Nephron progenitor cell (in vitro differentiated cells): ENCODE results near the gene ADAM17.

Source experiments
- DNase-seq: peaks from one replicate; pipeline ENCODE4 v3.0.0; 2021
- H3K27ac Mint-ChIP-seq: 2 replicates; pipeline ENCODE4 v1.8.0; 2021; ENCODE audit warnings: mild to moderate bottlenecking, moderate library complexity, mixed read lengths
- H3K27me3 Mint-ChIP-seq: 2 replicates; pipeline ENCODE4 v1.8.0; 2021; ENCODE audit warnings: mild to moderate bottlenecking, low read depth, mixed read lengths; ENCODE audit not compliant: poor library complexity
- H3K36me3 Mint-ChIP-seq: 2 replicates; pipeline ENCODE4 v1.8.0; 2021; ENCODE audit warnings: low read depth, mixed read lengths
- H3K4me1 Mint-ChIP-seq: 2 replicates; pipeline ENCODE4 v1.8.0; 2021; ENCODE audit warnings: mixed read lengths
- H3K4me3 Mint-ChIP-seq: 2 replicates; pipeline ENCODE4 v1.8.0; 2021; ENCODE audit warnings: mild to moderate bottlenecking, moderate library complexity, mixed read lengths
- H3K9me3 Mint-ChIP-seq: 2 replicates; pipeline ENCODE4 v1.8.0; 2021; ENCODE audit warnings: mild to moderate bottlenecking, moderate library complexity, mixed read lengths
- TF ChIP-seq, protein P1 (sequence below): fragments of 200-600 bp; sonication (generic); IDR thresholded peaks from 2 replicates; pipeline ENCODE4 v1.5.0; 2021; ENCODE audit warnings: antibody characterized with exemption

ADAM17 gene

DNA sequence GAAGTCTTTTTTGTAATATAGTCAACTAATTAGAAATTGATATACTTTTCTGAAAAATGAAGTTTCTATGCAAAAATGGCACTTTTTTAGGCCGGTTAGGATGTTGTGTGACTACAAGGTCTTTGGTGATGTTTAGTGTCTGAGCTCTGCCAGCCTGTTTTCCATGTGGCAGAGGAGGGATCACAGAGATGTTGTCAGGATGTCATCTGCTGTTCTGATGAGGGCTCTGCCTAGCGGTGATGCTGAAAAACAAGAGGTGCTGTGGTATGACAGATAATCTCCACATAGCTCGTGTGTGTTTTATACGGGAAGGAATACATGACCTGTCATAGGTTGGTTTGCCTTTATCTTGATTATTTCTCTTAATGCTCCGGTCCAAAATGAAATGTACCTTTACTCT, 93.3 kb downstream of the ADAM17 start:
- Mint-ChIP-seq H3K4me1 (no peaks in the 10 kb centered on the region), H3K27ac (no peak overlapping the region), H3K4me3 (no peak overlapping the region), H3K9me3 (no peaks in the 10 kb centered on the region), H3K36me3 (peaks cover 59% of the 10 kb centered on the region), H3K27me3 (no peaks in the 10 kb centered on the region)
- no peak for DNase-seq
- TF ChIP-seq, protein P1, sequence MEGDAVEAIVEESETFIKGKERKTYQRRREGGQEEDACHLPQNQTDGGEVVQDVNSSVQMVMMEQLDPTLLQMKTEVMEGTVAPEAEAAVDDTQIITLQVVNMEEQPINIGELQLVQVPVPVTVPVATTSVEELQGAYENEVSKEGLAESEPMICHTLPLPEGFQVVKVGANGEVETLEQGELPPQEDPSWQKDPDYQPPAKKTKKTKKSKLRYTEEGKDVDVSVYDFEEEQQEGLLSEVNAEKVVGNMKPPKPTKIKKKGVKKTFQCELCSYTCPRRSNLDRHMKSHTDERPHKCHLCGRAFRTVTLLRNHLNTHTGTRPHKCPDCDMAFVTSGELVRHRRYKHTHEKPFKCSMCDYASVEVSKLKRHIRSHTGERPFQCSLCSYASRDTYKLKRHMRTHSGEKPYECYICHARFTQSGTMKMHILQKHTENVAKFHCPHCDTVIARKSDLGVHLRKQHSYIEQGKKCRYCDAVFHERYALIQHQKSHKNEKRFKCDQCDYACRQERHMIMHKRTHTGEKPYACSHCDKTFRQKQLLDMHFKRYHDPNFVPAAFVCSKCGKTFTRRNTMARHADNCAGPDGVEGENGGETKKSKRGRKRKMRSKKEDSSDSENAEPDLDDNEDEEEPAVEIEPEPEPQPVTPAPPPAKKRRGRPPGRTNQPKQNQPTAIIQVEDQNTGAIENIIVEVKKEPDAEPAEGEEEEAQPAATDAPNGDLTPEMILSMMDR = no peak

DNA sequence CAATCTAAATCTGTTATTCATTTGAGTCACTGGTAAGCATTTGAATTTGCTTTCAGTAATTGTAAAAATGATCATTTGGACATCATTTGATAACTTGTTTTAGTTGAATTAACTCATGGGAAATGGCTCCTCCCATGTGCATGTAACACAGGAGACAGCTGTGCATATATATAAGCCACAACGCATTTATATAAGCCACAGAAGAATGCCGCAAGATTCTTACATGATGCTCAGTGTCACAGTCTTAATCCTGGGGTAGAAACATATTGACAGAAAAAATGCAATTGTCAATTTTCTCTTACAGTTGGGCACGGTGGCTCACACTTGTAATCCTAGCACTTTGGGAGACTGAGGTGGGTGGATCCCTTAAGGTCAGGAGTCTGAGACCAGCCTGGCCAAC, 94.6 kb downstream of the ADAM17 start:
- Mint-ChIP-seq H3K27ac (no peak overlapping the region), H3K4me3 (no peak overlapping the region), H3K4me1 (no peaks in the 10 kb centered on the region), H3K9me3 (no peaks in the 10 kb centered on the region), H3K36me3 (peaks cover 55% of the 10 kb centered on the region), H3K27me3 (no peaks in the 10 kb centered on the region)
- DNase-seq = no peak
- TF ChIP-seq, protein P1 = no peak

DNA sequence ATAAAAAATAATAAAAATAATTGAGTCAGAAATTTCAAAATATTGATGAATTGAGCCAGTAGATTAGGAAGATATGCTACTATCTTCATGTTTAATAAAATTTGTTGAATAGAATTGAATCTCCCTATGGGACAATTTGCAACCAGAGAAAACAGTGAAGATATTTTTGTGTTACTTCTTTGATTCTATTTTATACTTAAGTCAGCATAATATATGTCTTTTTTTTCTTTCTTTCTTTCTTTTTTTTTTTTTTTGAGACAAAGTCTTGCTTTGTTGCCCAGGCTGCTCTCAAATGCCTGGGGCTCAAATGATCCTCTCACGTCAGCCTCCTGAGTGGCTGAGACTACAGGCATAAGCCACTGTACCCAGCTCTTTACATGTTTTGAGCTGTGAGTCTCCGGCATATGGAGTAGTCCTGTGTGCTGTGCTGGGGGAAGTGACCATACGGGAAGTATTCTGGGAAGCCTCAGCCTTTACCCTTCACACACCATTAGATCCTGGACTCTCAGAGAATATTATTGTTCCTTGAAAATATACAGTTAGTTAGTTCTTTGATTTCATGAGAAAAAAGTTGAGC, 95.1 kb downstream of the ADAM17 start:
- no peaks in the 10 kb centered on the region for H3K4me1 Mint-ChIP-seq
- DNase-seq = no peak
- no peaks in the 10 kb centered on the region for H3K27me3 Mint-ChIP-seq
- no peak overlapping the region for H3K27ac Mint-ChIP-seq
- H3K9me3 Mint-ChIP-seq = no peaks in the 10 kb centered on the region
- H3K4me3 Mint-ChIP-seq = no peak overlapping the region
- peaks cover 51% of the 10 kb centered on the region for H3K36me3 Mint-ChIP-seq
- TF ChIP-seq, protein P1 = no peak

DNA sequence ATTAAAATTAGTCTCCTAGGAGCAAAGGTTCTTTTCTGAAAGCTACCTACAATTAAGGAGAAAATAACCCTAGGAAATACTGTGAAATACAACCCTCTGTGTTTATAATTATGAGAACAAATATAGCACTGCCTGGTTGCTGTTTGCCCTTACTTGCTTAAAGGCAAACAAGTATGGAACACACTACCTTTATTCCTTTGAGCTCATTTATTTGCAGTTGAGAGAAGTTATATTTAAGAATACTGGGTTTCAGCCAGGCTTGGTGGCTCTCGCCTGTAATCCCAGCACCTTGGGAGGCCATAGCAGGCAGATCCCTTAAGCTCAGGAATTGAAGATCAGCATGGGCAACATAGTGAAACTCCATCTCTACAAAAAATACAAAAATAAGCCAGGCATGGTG, 104.4 kb downstream of the ADAM17 start:
- no peaks in the 10 kb centered on the region for H3K9me3 Mint-ChIP-seq
- H3K27ac Mint-ChIP-seq = no peak overlapping the region

DNA sequence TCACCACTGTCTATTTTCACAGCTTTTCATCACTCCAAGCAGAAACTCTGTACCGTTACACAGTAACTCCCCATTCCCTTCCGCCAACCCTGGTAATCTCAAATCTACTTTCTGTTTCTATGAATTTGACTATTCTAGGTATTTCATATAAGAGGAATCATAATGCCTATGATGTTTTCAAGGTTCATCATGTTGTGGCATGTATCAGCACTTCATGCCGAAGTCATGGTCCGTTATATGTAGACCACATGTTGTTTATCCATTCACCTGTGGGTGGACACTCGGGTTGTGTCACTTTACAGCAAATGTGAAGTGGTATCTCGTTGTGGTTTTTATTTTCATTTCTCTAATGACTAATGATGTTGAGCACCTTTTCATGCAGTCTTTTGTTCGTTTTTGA, 110.5 kb downstream of the ADAM17 start:
- Mint-ChIP-seq H3K27ac (no peak overlapping the region), H3K4me1 (no peaks in the 10 kb centered on the region), H3K36me3 (peaks cover 67% of the 10 kb centered on the region), H3K9me3 (no peaks in the 10 kb centered on the region), H3K27me3 (no peaks in the 10 kb centered on the region), H3K4me3 (no peak overlapping the region)
- TF ChIP-seq, protein P1 = no peak
- DNase-seq = no peak

More for the DNA sequence above, 104.4 kb downstream of the ADAM17 start:
- DNase-seq = no peak
- peaks cover 55% of the 10 kb centered on the region for H3K36me3 Mint-ChIP-seq
- H3K4me3 Mint-ChIP-seq = no peak overlapping the region
- TF ChIP-seq, protein P1 = no peak
- no peaks in the 10 kb centered on the region for H3K27me3 Mint-ChIP-seq
- H3K4me1 Mint-ChIP-seq = no peaks in the 10 kb centered on the region

DNA sequence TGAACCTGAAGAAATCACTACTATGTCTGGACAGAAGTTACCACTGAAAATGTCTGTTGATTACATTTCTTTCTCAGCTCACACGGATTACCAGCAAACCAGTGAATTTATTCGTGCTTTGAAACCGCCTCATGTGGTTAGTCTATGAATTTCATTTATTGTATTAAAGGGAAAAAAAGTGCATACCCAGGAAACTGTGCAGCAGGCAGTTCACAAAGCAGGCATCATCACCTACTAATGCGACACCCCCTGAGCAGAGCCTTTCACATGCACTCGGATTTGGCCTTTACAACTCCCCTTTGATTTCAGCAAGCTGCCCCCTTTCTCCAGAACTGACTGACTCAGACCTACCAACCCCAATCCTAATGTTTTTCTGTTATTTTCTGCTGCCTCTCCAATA, 112.1 kb downstream of the ADAM17 start:
- no peaks in the 10 kb centered on the region for H3K4me1 Mint-ChIP-seq
- no peak overlapping the region for H3K4me3 Mint-ChIP-seq
- H3K27ac Mint-ChIP-seq = no peak overlapping the region
- TF ChIP-seq, protein P1 = no peak
- H3K36me3 Mint-ChIP-seq = peaks cover 64% of the 10 kb centered on the region
- H3K27me3 Mint-ChIP-seq = no peaks in the 10 kb centered on the region
- no peaks in the 10 kb centered on the region for H3K9me3 Mint-ChIP-seq
- DNase-seq = no peak
